ENCODE results near the gene HS3ST3A1.

DNA sequence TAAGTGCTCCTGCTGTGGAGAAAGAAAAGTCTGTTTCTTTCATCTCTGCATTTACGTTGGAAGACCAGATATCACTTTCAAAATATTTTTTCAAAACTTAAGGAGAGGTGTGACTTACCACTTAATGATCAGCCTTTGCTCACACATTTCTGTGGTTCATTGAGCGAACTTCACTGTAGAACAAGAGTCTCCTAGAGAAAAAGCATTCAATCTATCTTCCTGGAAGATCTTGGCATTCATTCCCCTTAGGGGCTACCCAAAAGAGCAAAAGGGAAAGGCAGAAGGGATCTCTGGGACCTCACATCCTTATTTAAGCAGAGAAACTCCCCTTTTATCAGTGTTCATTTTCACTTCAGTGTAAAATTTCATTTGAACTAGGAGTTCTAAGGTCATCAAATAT lies 61.2 kb downstream of the HS3ST3A1 start:
- TF ChIP-seq POLR2A (IDR thresholded peaks at IDR 0.05) = no peak
- TF ChIP-seq, protein P1, sequence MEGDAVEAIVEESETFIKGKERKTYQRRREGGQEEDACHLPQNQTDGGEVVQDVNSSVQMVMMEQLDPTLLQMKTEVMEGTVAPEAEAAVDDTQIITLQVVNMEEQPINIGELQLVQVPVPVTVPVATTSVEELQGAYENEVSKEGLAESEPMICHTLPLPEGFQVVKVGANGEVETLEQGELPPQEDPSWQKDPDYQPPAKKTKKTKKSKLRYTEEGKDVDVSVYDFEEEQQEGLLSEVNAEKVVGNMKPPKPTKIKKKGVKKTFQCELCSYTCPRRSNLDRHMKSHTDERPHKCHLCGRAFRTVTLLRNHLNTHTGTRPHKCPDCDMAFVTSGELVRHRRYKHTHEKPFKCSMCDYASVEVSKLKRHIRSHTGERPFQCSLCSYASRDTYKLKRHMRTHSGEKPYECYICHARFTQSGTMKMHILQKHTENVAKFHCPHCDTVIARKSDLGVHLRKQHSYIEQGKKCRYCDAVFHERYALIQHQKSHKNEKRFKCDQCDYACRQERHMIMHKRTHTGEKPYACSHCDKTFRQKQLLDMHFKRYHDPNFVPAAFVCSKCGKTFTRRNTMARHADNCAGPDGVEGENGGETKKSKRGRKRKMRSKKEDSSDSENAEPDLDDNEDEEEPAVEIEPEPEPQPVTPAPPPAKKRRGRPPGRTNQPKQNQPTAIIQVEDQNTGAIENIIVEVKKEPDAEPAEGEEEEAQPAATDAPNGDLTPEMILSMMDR (IDR thresholded peaks at IDR 0.05) = no peak

All from body of pancreas (tissue), 4 donors.